ENCODE data around the gene URAD.

URAD gene

DNA sequence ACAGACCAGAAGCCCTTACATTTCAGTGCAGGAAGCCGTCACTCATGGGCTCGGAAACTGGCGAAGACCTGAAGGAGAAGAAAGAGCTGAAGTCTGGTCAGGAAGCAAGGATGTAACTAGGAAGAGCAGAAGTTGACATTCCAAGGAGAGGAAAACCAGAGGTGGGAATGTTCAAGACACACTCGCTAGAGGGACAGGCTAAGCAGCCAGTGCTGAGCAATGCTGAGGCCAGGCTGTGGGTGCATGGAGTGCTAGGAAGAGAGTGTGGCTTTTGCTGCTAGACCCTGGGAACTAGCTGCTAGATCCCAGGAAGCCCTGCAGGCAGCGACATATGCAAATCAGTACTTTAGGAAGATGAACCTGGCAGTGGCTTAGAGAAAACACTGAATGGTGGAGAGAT, 12.1 kb upstream of the URAD start:
- no peak for DNase-seq (ENCODE audit: low read depth)
- TF ChIP-seq, protein P1, sequence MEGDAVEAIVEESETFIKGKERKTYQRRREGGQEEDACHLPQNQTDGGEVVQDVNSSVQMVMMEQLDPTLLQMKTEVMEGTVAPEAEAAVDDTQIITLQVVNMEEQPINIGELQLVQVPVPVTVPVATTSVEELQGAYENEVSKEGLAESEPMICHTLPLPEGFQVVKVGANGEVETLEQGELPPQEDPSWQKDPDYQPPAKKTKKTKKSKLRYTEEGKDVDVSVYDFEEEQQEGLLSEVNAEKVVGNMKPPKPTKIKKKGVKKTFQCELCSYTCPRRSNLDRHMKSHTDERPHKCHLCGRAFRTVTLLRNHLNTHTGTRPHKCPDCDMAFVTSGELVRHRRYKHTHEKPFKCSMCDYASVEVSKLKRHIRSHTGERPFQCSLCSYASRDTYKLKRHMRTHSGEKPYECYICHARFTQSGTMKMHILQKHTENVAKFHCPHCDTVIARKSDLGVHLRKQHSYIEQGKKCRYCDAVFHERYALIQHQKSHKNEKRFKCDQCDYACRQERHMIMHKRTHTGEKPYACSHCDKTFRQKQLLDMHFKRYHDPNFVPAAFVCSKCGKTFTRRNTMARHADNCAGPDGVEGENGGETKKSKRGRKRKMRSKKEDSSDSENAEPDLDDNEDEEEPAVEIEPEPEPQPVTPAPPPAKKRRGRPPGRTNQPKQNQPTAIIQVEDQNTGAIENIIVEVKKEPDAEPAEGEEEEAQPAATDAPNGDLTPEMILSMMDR (IDR thresholded peaks at IDR 0.05; ENCODE audit: insufficient read depth, low read depth, low read length, missing control alignments): no peak
- H3K4me3 ChIP-seq (ENCODE audit: low read length): no peak overlapping the region

DNA sequence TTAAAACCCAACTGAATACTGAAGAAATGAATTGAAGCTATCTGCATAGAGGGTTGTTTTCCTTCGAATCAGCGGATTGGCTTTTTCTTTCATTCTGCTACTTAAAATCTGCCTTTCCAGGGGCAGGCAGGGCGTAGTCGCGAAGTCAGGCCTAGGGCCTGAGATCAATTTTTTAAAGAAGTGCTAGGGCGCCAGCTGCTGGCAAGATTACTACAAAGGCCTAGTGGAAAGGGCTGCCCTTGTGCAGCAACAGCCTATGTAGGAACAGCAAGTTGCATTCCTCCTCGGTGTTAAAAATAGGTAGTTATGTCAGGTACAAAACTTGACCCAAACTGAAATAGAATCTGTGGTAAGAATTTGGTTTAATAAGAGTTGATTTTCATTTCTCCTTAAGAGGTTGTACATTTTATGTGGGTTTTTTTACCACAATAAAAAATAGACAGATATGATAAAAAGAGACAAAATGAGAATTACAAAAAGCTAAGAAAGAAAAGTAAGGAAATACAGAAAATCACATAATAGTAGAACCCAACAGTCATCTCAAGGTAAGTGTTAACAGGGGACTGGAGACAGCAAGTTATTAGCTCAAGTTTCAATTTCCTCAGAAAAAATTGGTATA, 9.5 kb upstream of the URAD start:
- DNase-seq (ENCODE audit: low read depth): peak; percentile 56
- TF ChIP-seq, protein P1 (IDR thresholded peaks at IDR 0.05; ENCODE audit: insufficient read depth, low read depth, low read length, missing control alignments): peak; percentile 61
- H3K4me3 ChIP-seq (ENCODE audit: low read length): no peak overlapping the region

DNA sequence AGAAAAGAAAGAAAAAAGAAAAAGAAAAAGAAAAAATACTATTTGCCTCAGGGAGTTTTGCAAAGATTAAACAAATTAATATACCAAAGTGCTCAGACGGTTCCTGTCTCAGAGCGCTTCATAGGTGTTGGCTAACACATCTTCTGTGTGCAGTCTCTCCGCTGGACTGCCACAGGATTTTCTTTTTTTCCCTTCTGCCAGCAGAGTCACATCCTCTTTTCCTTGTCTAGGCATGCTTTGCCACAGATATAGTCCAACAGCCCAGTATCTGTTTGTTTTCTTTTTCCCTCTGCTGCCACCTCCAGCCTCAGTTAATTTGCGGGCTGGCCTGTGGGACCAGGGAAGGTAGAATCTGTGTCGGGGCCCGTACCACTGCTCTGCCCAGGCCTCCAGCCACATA, 3.4 kb upstream of the URAD start:
- H3K4me3 ChIP-seq (ENCODE audit: low read length): no peak overlapping the region
- TF ChIP-seq, protein P1 (IDR thresholded peaks at IDR 0.05; ENCODE audit: insufficient read depth, low read depth, low read length, missing control alignments): no peak
- peak; percentile 64 for DNase-seq (ENCODE audit: low read depth)

DNA sequence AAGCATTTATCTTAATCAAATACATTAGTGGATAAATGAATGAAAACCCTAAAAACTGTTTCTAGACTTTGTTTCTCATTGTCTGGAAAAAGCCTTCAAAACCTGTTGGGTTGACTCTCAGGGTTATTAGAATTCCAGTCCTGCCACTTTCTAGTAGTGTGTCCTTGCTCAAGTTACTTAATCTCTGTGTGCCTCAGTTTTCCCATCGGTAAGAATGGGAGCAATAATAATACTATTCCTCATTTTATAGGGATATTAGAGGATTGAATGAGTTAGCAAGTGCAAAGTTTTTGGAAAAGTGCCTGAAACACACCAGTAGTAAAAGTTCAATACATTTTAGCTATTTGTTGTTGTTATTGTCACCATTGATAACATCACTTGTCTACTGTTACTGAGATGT, 2.9 kb downstream of the URAD start:
- no peak for DNase-seq (ENCODE audit: low read depth)
- TF ChIP-seq, protein P1 (IDR thresholded peaks at IDR 0.05; ENCODE audit: insufficient read depth, low read depth, low read length, missing control alignments): no peak

DNA sequence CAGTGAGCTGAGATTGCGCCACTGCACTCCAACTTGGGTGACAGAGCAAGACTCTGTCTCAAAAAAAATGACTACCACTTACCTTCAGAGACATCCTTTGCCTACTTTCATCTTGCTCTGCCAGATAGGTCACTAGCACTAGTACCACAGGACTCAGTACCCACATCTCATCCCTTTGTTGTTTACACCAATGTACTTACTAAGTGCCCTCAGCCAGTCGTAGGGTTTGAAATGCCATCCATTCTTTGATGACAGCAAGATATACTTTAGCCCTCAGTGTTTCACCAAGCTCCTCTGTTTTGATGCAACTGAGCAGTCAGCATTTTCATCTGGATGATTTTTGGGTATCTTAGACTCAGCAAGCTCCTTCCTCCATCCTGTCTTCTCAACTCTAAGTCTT, 6.1 kb downstream of the URAD start:
- no peak for DNase-seq (ENCODE audit: low read depth)
- no peak overlapping the region for H3K4me3 ChIP-seq (ENCODE audit: low read length)
- TF ChIP-seq, protein P1 (IDR thresholded peaks at IDR 0.05; ENCODE audit: insufficient read depth, low read depth, low read length, missing control alignments): no peak

More for the DNA sequence above, 2.9 kb downstream of the URAD start:
- H3K4me3 ChIP-seq (ENCODE audit: low read length): no peak overlapping the region

DNA sequence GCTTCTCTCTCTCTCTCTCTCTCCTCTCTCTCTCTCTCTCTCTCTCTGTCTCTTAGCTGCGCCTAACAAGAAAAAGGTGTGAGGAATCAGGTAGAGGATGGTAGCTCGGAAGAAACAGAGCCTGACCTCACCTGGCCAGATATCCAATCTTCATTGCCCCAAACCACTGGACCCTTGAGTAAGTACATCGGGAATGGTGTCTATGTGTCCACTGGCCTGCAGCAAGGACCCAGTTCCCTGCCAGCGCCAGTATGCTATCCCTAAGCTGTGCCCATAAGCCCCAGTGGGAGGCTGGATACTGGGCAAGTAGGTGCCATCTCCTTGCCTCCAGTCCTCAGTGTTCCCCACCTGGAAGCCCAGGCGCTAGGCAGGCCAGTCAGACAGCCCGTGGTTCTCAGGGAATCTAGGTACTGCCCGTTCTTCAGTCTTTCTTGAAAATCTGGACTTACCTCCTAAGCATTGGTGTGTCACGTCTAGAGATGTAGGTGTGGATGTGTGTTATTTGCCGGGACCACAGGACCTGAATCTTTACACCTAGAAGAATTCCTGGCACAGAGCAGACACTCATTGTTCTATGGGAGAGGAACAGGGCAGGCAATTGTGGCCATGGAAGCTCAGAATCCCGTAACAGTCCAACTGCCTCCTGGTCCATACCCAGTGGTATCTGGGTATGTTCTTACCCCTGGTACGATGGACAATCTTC, 7.3 kb downstream of the URAD start:
- no peak for DNase-seq (ENCODE audit: low read depth)
- no peak overlapping the region for H3K4me3 ChIP-seq (ENCODE audit: low read length)
- TF ChIP-seq, protein P1 (IDR thresholded peaks at IDR 0.05; ENCODE audit: insufficient read depth, low read depth, low read length, missing control alignments): no peak
